HG03571 (cell line): Measurements from ENCODE around the gene TBCD.

Source experiments
- ATAC-seq: cut with Tn5 transposase; IDR thresholded peaks from one replicate; pipeline ENCODE4 v1.9.1; 2021; ENCODE audit not compliant: unreplicated experiment

Gene TBCD

GRCh38 chr17:82883419-82884031 lies 131.7 kb downstream of the TBCD start:
- no peak for ATAC-seq

GRCh38 chr17:82884341-82884969 lies 132.6 kb downstream of the TBCD start:
- ATAC-seq: no peak

GRCh38 chr17:82884970-82885353 lies 133.1 kb downstream of the TBCD start:
- no peak for ATAC-seq

GRCh38 chr17:82887255-82888164 lies 135.6 kb downstream of the TBCD start:
- ATAC-seq: no peak

GRCh38 chr17:82888583-82889495 lies 137.0 kb downstream of the TBCD start:
- no peak for ATAC-seq

GRCh38 chr17:82889496-82890338 lies 137.9 kb downstream of the TBCD start:
- no peak for ATAC-seq

- ATAC-seq: no peak
These were observed 138.5 kb downstream of the TBCD start for GRCh38 chr17:82890339-82890730.

GRCh38 chr17:82890926-82891678 lies 139.2 kb downstream of the TBCD start:
- ATAC-seq: no peak

GRCh38 chr17:82891911-82892310 lies 140.0 kb downstream of the TBCD start:
- ATAC-seq: no peak

GRCh38 chr17:82892899-82893565 lies 141.2 kb downstream of the TBCD start:
- no peak for ATAC-seq

GRCh38 chr17:82893779-82894178 lies 141.9 kb downstream of the TBCD start:
- ATAC-seq: no peak

GRCh38 chr17:82894389-82894788 lies 142.5 kb downstream of the TBCD start:
- ATAC-seq: no peak

- ATAC-seq: no peak
These were observed 143.2 kb downstream of the TBCD start for GRCh38 chr17:82895087-82895486.

GRCh38 chr17:82896071-82897000 lies 144.5 kb downstream of the TBCD start:
- no peak for ATAC-seq

- no peak for ATAC-seq
These were observed 145.8 kb downstream of the TBCD start for GRCh38 chr17:82897514-82898249.

GRCh38 chr17:82898976-82899514 lies 147.2 kb downstream of the TBCD start:
- ATAC-seq: no peak

- no peak for ATAC-seq
These were observed 148.1 kb downstream of the TBCD start for GRCh38 chr17:82899941-82900340.
